Activated CD4-positive, alpha-beta T cell treated with anti-CD3 and anti-CD28 coated beads for 36 hours (primary cell): ENCODE data around the gene PLAAT2. TPM values are rescaled to one million over a fixed set of nuclear protein-coding genes. Genes with fewer than 3 reads are reported as not detected.
"Not testable (repeated sequence)": the region's sequence is repeated elsewhere in the genome, so short reads cannot be mapped to it uniquely, and the experiment has no call there.

Experiments used
- ATAC-seq: fragments of 200-7000 bp; cut with Tn5 transposase; one replicate; pipeline ENCODE4 v1.10.0; 2021; ENCODE audit warnings: mild to moderate bottlenecking, moderate library complexity
- CTCF ChIA-PET: fragments of 350-600 bp; sonication (Branson Sonifier 250); formaldehyde crosslinking; loops from one replicate; lab custom pipeline; 2021; ENCODE audit warnings: antibody characterized with exemption; lab: Charles Lee
- POLR2A ChIA-PET: fragments of 350-600 bp; sonication (Branson Sonifier 250); formaldehyde crosslinking; loops from one replicate; lab custom pipeline; 2021; ENCODE audit warnings: antibody characterized with exemption, inconsistent platforms; lab: Charles Lee
- DNase-seq: peaks from one replicate; pipeline ENCODE4 v3.0.0-alpha.2; 2020
- H3K27ac Mint-ChIP-seq: one replicate; pipeline ENCODE4 v1.8.0; 2021; ENCODE audit warnings: mixed read lengths
- H3K27me3 Mint-ChIP-seq: one replicate; pipeline ENCODE4 v1.8.0; 2021; ENCODE audit warnings: mixed read lengths
- H3K36me3 Mint-ChIP-seq: one replicate; pipeline ENCODE4 v1.8.0; 2021; ENCODE audit warnings: low read depth, mixed read lengths
- H3K4me1 Mint-ChIP-seq: one replicate; pipeline ENCODE4 v1.8.0; 2021; ENCODE audit warnings: mixed read lengths
- H3K4me3 Mint-ChIP-seq: one replicate; pipeline ENCODE4 v1.8.0; 2021; ENCODE audit warnings: mild to moderate bottlenecking, moderate library complexity, mixed read lengths
- H3K9me3 Mint-ChIP-seq: one replicate; pipeline ENCODE4 v1.8.0; 2021; ENCODE audit warnings: low read depth, mixed read lengths
- intact Hi-C, 2 experiments: fragments of 100-400 bp; cut with DNase I in 1 of 2; cut with micrococcal nuclease in 1 of 2; formaldehyde crosslinking; loops; one replicate each; pipeline versions ENCODE4 v1.14.2 to v1.15.1; 2022 to 2024; cut with DNase I, micrococcal nuclease
- total RNA-seq, 2 experiments: library from RNA; stranded (reverse); gene quantifications; one replicate each; pipeline ENCODE4 v1.2.3, GENCODE V29; 2021

PLAAT2 gene
- total RNA-seq, 2 experiments from 2014 or later = not detected

GRCh38 chr11:63530021-63530420 is 33.2 kb downstream of the PLAAT2 start:
- Mint-ChIP-seq H3K4me1 (peaks cover 58% of the 10 kb centered on the region), H3K36me3 (no peaks in the 10 kb centered on the region), H3K9me3 (no peaks in the 10 kb centered on the region), H3K4me3 (no peak overlapping the region), H3K27me3 (no peaks in the 10 kb centered on the region), H3K27ac (no peak overlapping the region)
- ATAC-seq = no peak
- CTCF ChIA-PET = interaction anchor here (0.6 to 1.5 kb wide), 4 partner anchors 9 to 479 kb away, joined by 3 to 4 read pairs (median 4); no protein-coding TSS in a partner anchor
- intact Hi-C loops = no loop called here
- DNase-seq = no peak
- POLR2A ChIA-PET = interaction anchor here (0.6 kb wide), 1 partner anchor 133 kb away, joined by 6 read pairs; no protein-coding TSS in a partner anchor

GRCh38 chr11:63529373-63529772 is 33.8 kb downstream of the PLAAT2 start:
- H3K9me3 Mint-ChIP-seq, H3K27me3 Mint-ChIP-seq, ATAC-seq, H3K36me3 Mint-ChIP-seq, H3K27ac Mint-ChIP-seq, DNase-seq, intact Hi-C loops, H3K4me3 Mint-ChIP-seq: not testable (repeated sequence)
- CTCF ChIA-PET = interaction anchor here (0.6 to 1.5 kb wide), 4 partner anchors 8 to 478 kb away, joined by 3 to 4 read pairs (median 4); no protein-coding TSS in a partner anchor
- peaks cover 53% of the 10 kb centered on the region for H3K4me1 Mint-ChIP-seq
- POLR2A ChIA-PET = interaction anchor here (0.7 kb wide), 1 partner anchor 16 kb away, joined by 4 read pairs; no protein-coding TSS in a partner anchor

GRCh38 chr11:63528729-63529278 is 34.4 kb downstream of the PLAAT2 start:
- DNase-seq, H3K4me3 Mint-ChIP-seq, H3K27ac Mint-ChIP-seq, H3K36me3 Mint-ChIP-seq, H3K27me3 Mint-ChIP-seq, H3K9me3 Mint-ChIP-seq, ATAC-seq, intact Hi-C loops, POLR2A ChIA-PET: not testable (repeated sequence)
- H3K4me1 Mint-ChIP-seq = peaks cover 47% of the 10 kb centered on the region
- CTCF ChIA-PET = interaction anchor here (0.9 to 1.5 kb wide), 3 partner anchors 8 to 110 kb away, joined by 3 to 4 read pairs (median 4); no protein-coding TSS in a partner anchor

GRCh38 chr11:63528156-63528555 is 35.0 kb downstream of the PLAAT2 start:
- H3K4me3 Mint-ChIP-seq, H3K9me3 Mint-ChIP-seq, DNase-seq, H3K36me3 Mint-ChIP-seq, intact Hi-C loops, H3K27ac Mint-ChIP-seq, CTCF ChIA-PET, ATAC-seq, POLR2A ChIA-PET, H3K27me3 Mint-ChIP-seq: not testable (repeated sequence)
- peaks cover 41% of the 10 kb centered on the region for H3K4me1 Mint-ChIP-seq

- no peak overlapping the region for H3K4me3 Mint-ChIP-seq
- H3K27me3 Mint-ChIP-seq = peaks cover 2% of the 10 kb centered on the region
- DNase-seq (no peak), ATAC-seq (no peak)
- no peaks in the 10 kb centered on the region for H3K36me3 Mint-ChIP-seq
- ChIA-PET CTCF (interaction anchor here (1.0 kb wide), 1 partner anchor 168 kb away, joined by 3 read pairs; no protein-coding TSS in a partner anchor), POLR2A (no interaction called here)
- intact Hi-C loops = no loop called here
- H3K27ac Mint-ChIP-seq = no peak overlapping the region
- H3K4me1 Mint-ChIP-seq = peaks cover 36% of the 10 kb centered on the region
- no peaks in the 10 kb centered on the region for H3K9me3 Mint-ChIP-seq
These were observed 35.5 kb downstream of the PLAAT2 start for GRCh38 chr11:63527667-63528066.

GRCh38 chr11:63523151-63523550 is 40.0 kb downstream of the PLAAT2 start:
- ATAC-seq (no peak), DNase-seq (no peak)
- CTCF ChIA-PET = no interaction called here
- POLR2A ChIA-PET = no interaction called here
- peaks cover 10% of the 10 kb centered on the region for H3K4me1 Mint-ChIP-seq
- H3K4me3 Mint-ChIP-seq = no peak overlapping the region
- peaks cover 2% of the 10 kb centered on the region for H3K27me3 Mint-ChIP-seq
- no peaks in the 10 kb centered on the region for H3K9me3 Mint-ChIP-seq
- H3K36me3 Mint-ChIP-seq = no peaks in the 10 kb centered on the region
- no peak overlapping the region for H3K27ac Mint-ChIP-seq
- intact Hi-C loops = no loop called here

GRCh38 chr11:63521896-63522295 is 41.3 kb downstream of the PLAAT2 start:
- POLR2A ChIA-PET = no interaction called here
- no peak for DNase-seq
- H3K9me3 Mint-ChIP-seq = no peaks in the 10 kb centered on the region
- no peak overlapping the region for H3K27ac Mint-ChIP-seq
- CTCF ChIA-PET = interaction anchor here (0.7 to 1.1 kb wide), 2 partner anchors 8 to 14 kb away, joined by 3 to 4 read pairs; no protein-coding TSS in a partner anchor
- no peaks in the 10 kb centered on the region for H3K36me3 Mint-ChIP-seq
- intact Hi-C loops = no loop called here
- H3K27me3 Mint-ChIP-seq = peaks cover 2% of the 10 kb centered on the region
- no peak for ATAC-seq
- peak overlapping the region; percentile 29 for H3K4me3 Mint-ChIP-seq
- H3K4me1 Mint-ChIP-seq = peaks cover 7% of the 10 kb centered on the region

- POLR2A ChIA-PET = interaction anchor here (0.6 kb wide), 1 partner anchor 876 kb away, joined by 4 read pairs; no protein-coding TSS in a partner anchor
These were observed 42.5 kb downstream of the PLAAT2 start for GRCh38 chr11:63520606-63521170.

GRCh38 chr11:63518548-63518947 is 44.6 kb downstream of the PLAAT2 start:
- Mint-ChIP-seq H3K4me1 (peaks cover 7% of the 10 kb centered on the region), H3K9me3 (no peaks in the 10 kb centered on the region), H3K27me3 (peaks cover under 1% of the 10 kb centered on the region), H3K27ac (no peak overlapping the region), H3K4me3 (no peak overlapping the region), H3K36me3 (no peaks in the 10 kb centered on the region)
- no peak for DNase-seq
- intact Hi-C loops = no loop called here
- ATAC-seq = no peak
- POLR2A ChIA-PET = no interaction called here
- CTCF ChIA-PET = interaction anchor here (1.1 kb wide), 1 partner anchor 9 kb away, joined by 3 read pairs; no protein-coding TSS in a partner anchor

More at GRCh38 chr11:63520606-63521170, 42.5 kb downstream of the PLAAT2 start:
- CTCF ChIA-PET = interaction anchor here (0.7 to 1.1 kb wide), 3 partner anchors 9 to 44 kb away, joined by 3 to 4 read pairs (median 3); no protein-coding TSS in a partner anchor
- Mint-ChIP-seq H3K36me3 (no peaks in the 10 kb centered on the region), H3K27ac (no peak overlapping the region), H3K4me3 (no peak overlapping the region), H3K4me1 (peaks cover 7% of the 10 kb centered on the region), H3K9me3 (no peaks in the 10 kb centered on the region), H3K27me3 (peaks cover 2% of the 10 kb centered on the region)
- ATAC-seq (no peak), DNase-seq (no peak)
- intact Hi-C loops = no loop called here

GRCh38 chr11:63517156-63517555 is 46.0 kb downstream of the PLAAT2 start:
- Mint-ChIP-seq H3K9me3 (no peaks in the 10 kb centered on the region), H3K36me3 (no peaks in the 10 kb centered on the region), H3K4me3 (no peak overlapping the region), H3K27me3 (no peaks in the 10 kb centered on the region), H3K4me1 (peaks cover 7% of the 10 kb centered on the region), H3K27ac (no peak overlapping the region)
- POLR2A ChIA-PET = interaction anchor here (0.5 kb wide), 1 partner anchor 154 kb away, joined by 3 read pairs; the partner anchor contains the start of gene ATL3
- DNase-seq = no peak
- no peak for ATAC-seq
- CTCF ChIA-PET = no interaction called here
- intact Hi-C loops = no loop called here

- Mint-ChIP-seq H3K27ac (no peak overlapping the region), H3K4me1 (peaks cover 7% of the 10 kb centered on the region), H3K36me3 (no peaks in the 10 kb centered on the region), H3K27me3 (no peaks in the 10 kb centered on the region), H3K9me3 (no peaks in the 10 kb centered on the region), H3K4me3 (no peak overlapping the region)
- intact Hi-C loops = no loop called here
- POLR2A ChIA-PET = no interaction called here
- no peak for DNase-seq
- CTCF ChIA-PET = interaction anchor here (0.6 kb wide), 1 partner anchor 59 kb away, joined by 3 read pairs; no protein-coding TSS in a partner anchor
- ATAC-seq = no peak
These were observed 47.1 kb downstream of the PLAAT2 start for GRCh38 chr11:63516109-63516508.
